SK-N-SH (cell line): ENCODE data around the gene MAGEA4. TPM values are rescaled to one million over a fixed set of nuclear protein-coding genes. Genes with fewer than 3 reads are reported as not detected.
A peak's percentile ranks its signal among the peaks of the same experiment; 100 is the strongest.

Experiments used
- CTCF ChIA-PET: fragments of 300-600, 350-600 bp; formaldehyde crosslinking; extraction: SDS; loops from one replicate; lab custom pipeline; 2021; lab: Yijun Ruan, JAX
- POLR2A ChIA-PET: fragments of 350-600 bp; sonication (Branson Sonifier 250); formaldehyde crosslinking; extraction: SDS; loops from one replicate; lab custom pipeline; 2020; ENCODE audit warnings: antibody characterized with exemption, inconsistent platforms; lab: Yijun Ruan, JAX
- DNase-seq: peaks from one replicate; pipeline ENCODE4 v3.0.0; 2012
- H2AFZ ChIP-seq: fragments of 200-600 bp; sonication (generic); 2 replicates; pipeline ENCODE4 v1.8.1; 2016; ENCODE audit warnings: antibody characterized with exemption, mild to moderate bottlenecking, low read depth
- H3F3A ChIP-seq: fragments of 200-600 bp; sonication (generic); replicated peaks from 2 replicates; pipeline ENCODE3; 2016; ENCODE audit warnings: antibody characterized with exemption, mild to moderate bottlenecking; ENCODE audit not compliant: insufficient read depth
- H3K27ac ChIP-seq, 2 experiments: fragments of 200-500 bp in 1 of 2; fragments of 200-600 bp in 1 of 2; sonication (Bioruptor generic) in 1 of 2; sonication (generic), shearing (Covaris generic) in 1 of 2; 2 replicates each; pipeline versions ENCODE4 v1.5.1 to v1.6.1; 2014 to 2016; ENCODE audit warnings: low read depth in 2 of 2, inconsistent platforms in 1 of 2, low read length in 1 of 2, mild to moderate bottlenecking in 1 of 2, mixed read lengths in 1 of 2
- H3K27me3 ChIP-seq: fragments of 200-600 bp; sonication (generic), shearing (Covaris generic); 2 replicates; pipeline ENCODE4 v1.6.1; 2016; ENCODE audit warnings: mixed run types; ENCODE audit not compliant: insufficient read depth
- H3K36me3 ChIP-seq, 2 experiments: fragments of 200-500 bp in 1 of 2; fragments of 200-600 bp in 1 of 2; sonication (Bioruptor generic) in 1 of 2; sonication (generic) in 1 of 2; replicated peaks in 1 of 2; 2 replicates each; pipeline versions ENCODE3 to v1.5.1; 2014 to 2016; ENCODE audit warnings: low read length in 1 of 2, mild to moderate bottlenecking in 1 of 2; ENCODE audit not compliant: insufficient read depth in 2 of 2, control insufficient read depth in 1 of 2
- H3K4me1 ChIP-seq, 2 experiments: fragments of 200-500 bp in 1 of 2; fragments of 200-600 bp in 1 of 2; sonication (Bioruptor generic) in 1 of 2; sonication (generic), shearing (Covaris generic) in 1 of 2; 2 replicates each; pipeline versions ENCODE4 v1.5.1 to v1.6.1; 2014 to 2016; ENCODE audit warnings: low read depth in 1 of 2, low read length in 1 of 2, mixed run types in 1 of 2; ENCODE audit not compliant: insufficient read depth in 2 of 2, control insufficient read depth in 1 of 2
- H3K4me2 ChIP-seq: fragments of 200-600 bp; sonication (generic), shearing (Covaris generic); 2 replicates; pipeline ENCODE4 v1.6.1; 2017; ENCODE audit warnings: mixed run types
- H3K4me3 ChIP-seq, 2 experiments: fragments of 200-500 bp in 1 of 2; fragments of 200-600 bp in 1 of 2; sonication (Bioruptor generic) in 1 of 2; sonication (generic), shearing (Covaris generic) in 1 of 2; 2 replicates each; pipeline versions ENCODE4 v1.5.1 to v1.8.1; 2014 to 2016; ENCODE audit warnings: low read depth in 2 of 2, inconsistent platforms in 1 of 2, low read length in 1 of 2, mild to moderate bottlenecking in 1 of 2, mixed read lengths in 1 of 2, moderate library complexity in 1 of 2
- H3K79me2 ChIP-seq: fragments of 200-600 bp; sonication (generic); 2 replicates; pipeline ENCODE4 v1.8.1; 2017; ENCODE audit warnings: mild to moderate bottlenecking; ENCODE audit not compliant: insufficient read depth
- H3K9ac ChIP-seq: fragments of 200-600 bp; sonication (generic); 2 replicates; pipeline ENCODE4 v1.6.1; 2017; ENCODE audit warnings: mixed run types
- H3K9me2 ChIP-seq: fragments of 200-600 bp; sonication (generic); 2 replicates; pipeline ENCODE4 v1.6.1; 2017; ENCODE audit warnings: mixed run types
- H3K9me3 ChIP-seq: fragments of 200-600 bp; sonication (generic); 2 replicates; pipeline ENCODE4 v1.6.1; 2017; ENCODE audit warnings: mixed run types, mild to moderate bottlenecking, moderate library complexity
- H4K20me1 ChIP-seq: fragments of 200-600 bp; sonication (generic); 2 replicates; pipeline ENCODE4 v1.6.1; 2017; ENCODE audit warnings: mild to moderate bottlenecking, mixed run types; ENCODE audit not compliant: insufficient read depth
- ELF1 ChIP-seq: IDR thresholded peaks from 2 replicates; pipeline ENCODE4 v1.4.0; 2012
- FOSL2 ChIP-seq: IDR thresholded peaks from 2 replicates; pipeline ENCODE4 v1.4.0; 2012; ENCODE audit warnings: low read depth, mild to moderate bottlenecking, moderate library complexity, borderline replicate concordance
- FOXJ3 ChIP-seq: sonication (generic); formaldehyde crosslinking; IDR thresholded peaks from 2 replicates; pipeline ENCODE4 v1.5.1; 2020; ENCODE audit warnings: mild to moderate bottlenecking, missing genetic modification reagents
- GATA2 ChIP-seq: sonication (generic); formaldehyde crosslinking; IDR thresholded peaks from 2 replicates; pipeline ENCODE4 v1.5.0; 2020; ENCODE audit warnings: mild to moderate bottlenecking, missing genetic modification reagents
- MAX ChIP-seq: IDR thresholded peaks from 2 replicates; pipeline ENCODE4 v1.4.0; 2012; ENCODE audit warnings: low read depth
- MXI1 ChIP-seq: IDR thresholded peaks from 2 replicates; pipeline ENCODE4 v1.6.1; 2012; ENCODE audit warnings: mild to moderate bottlenecking, low read depth, low read length, improper control_type of control experiment
- NRF1 ChIP-seq: IDR thresholded peaks from 2 replicates; pipeline ENCODE4 v1.6.1; 2012; ENCODE audit warnings: low read depth, mild to moderate bottlenecking, low read length
- PBX3 ChIP-seq: IDR thresholded peaks from 2 replicates; pipeline ENCODE4; 2012
- POLR2AphosphoS5 ChIP-seq: IDR thresholded peaks from 2 replicates; pipeline ENCODE4 v1.6.1; 2012; ENCODE audit warnings: low read depth, low read length
- REST ChIP-seq: IDR thresholded peaks from 2 replicates; pipeline ENCODE4 v1.6.1; 2012; ENCODE audit warnings: mild to moderate bottlenecking, low read depth, low read length, moderate library complexity
- RXRA ChIP-seq: IDR thresholded peaks from 2 replicates; pipeline ENCODE4 v1.4.0; 2012; ENCODE audit warnings: low read depth, mild to moderate bottlenecking, borderline replicate concordance
- TAF1 ChIP-seq: IDR thresholded peaks from 2 replicates; pipeline ENCODE4 v1.6.1; 2012; ENCODE audit warnings: low read depth, mild to moderate bottlenecking, low read length, moderate library complexity, borderline replicate concordance
- TCF12 ChIP-seq: IDR thresholded peaks from 2 replicates; pipeline ENCODE4 v1.4.0; 2012
- TEAD4 ChIP-seq: IDR thresholded peaks from 2 replicates; pipeline ENCODE4 v1.4.0; 2012; ENCODE audit warnings: mild to moderate bottlenecking, borderline replicate concordance; ENCODE audit not compliant: insufficient read depth
- YY1 ChIP-seq: IDR thresholded peaks from 2 replicates; pipeline ENCODE4 v1.4.0; 2012; ENCODE audit warnings: low read depth, mild to moderate bottlenecking
- WGBS: methylation state at CpG from one replicate; pipeline ENCODE4 v1.1.6; 2017; ENCODE audit warnings: low lambda C conversion rate; 5-methylcytosine and 5-hydroxymethylcytosine counted together
- polyA plus RNA-seq, 3 experiments: library from polyadenylated mRNA; depleted of rRNA; stranded (reverse); fragments of >200 nt; gene quantifications; 2 replicates each; pipeline ENCODE4 v1.2.3, GENCODE V29; 2012

MAGEA4 gene
- polyA plus RNA-seq, 1 of the 3 experiments (the other 2 are of a cell fraction), result 0.10 TPM

- TF ChIP-seq RXRA (peak; percentile 49; the same call in 1 of the 2 replicates), ELF1 (peak; percentile 56; the same call in 1 of the 2 replicates), FOSL2 (peak; percentile 94), GATA2 (CRISPR knock-in tag) (no peak), MXI1 (no peak), REST (0 out of 2 replicates have a peak, but pooled peaks have one; percentile 10), MAX (peak; percentile 58), PBX3 (peak; percentile 62), TAF1 (no peak), NRF1 (no peak), TEAD4 (peak; percentile 73; the same call in 1 of the 2 replicates), YY1 (no peak), POLR2AphosphoS5 (peak; percentile 34; the same call in 1 of the 2 replicates), FOXJ3 (CRISPR knock-in tag) (no peak)
Measured at GRCh38 chrX:151902813-151903591, 9.7 kb upstream of the MAGEA4 start (continued).

- Histone ChIP-seq H4K20me1 (no peaks in the 10 kb centered on the region), H3K27ac (no peak overlapping the region), H3K36me3 (no peaks in the 10 kb centered on the region), H3K79me2 (no peaks in the 10 kb centered on the region), H3F3A (peaks cover 8% of the 10 kb centered on the region), H3K9me2 (no peaks in the 10 kb centered on the region), H3K4me1 (peaks cover 0 to 8% of the 10 kb centered on the region in 2 experiments; a peak in 1 of 4 replicates), H3K9ac (no peak overlapping the region), H3K27me3 (no peaks in the 10 kb centered on the region), H2AFZ (no peak overlapping the region), H3K4me3 (no peak overlapping the region), H3K9me3 (no peaks in the 10 kb centered on the region), H3K4me2 (no peak overlapping the region)
- ChIA-PET CTCF (no interaction called here), POLR2A (no interaction called here)
- TF ChIP-seq TCF12 (no peak), TEAD4 (no peak)
- 30% methylated on average over 12 of the region's 12 CpGs for WGBS
- no peak for DNase-seq
Measured at GRCh38 chrX:151904989-151905388, 7.7 kb upstream of the MAGEA4 start.
